ENCODE data around the gene ZNF583.

The ZNF583 gene

DNA sequence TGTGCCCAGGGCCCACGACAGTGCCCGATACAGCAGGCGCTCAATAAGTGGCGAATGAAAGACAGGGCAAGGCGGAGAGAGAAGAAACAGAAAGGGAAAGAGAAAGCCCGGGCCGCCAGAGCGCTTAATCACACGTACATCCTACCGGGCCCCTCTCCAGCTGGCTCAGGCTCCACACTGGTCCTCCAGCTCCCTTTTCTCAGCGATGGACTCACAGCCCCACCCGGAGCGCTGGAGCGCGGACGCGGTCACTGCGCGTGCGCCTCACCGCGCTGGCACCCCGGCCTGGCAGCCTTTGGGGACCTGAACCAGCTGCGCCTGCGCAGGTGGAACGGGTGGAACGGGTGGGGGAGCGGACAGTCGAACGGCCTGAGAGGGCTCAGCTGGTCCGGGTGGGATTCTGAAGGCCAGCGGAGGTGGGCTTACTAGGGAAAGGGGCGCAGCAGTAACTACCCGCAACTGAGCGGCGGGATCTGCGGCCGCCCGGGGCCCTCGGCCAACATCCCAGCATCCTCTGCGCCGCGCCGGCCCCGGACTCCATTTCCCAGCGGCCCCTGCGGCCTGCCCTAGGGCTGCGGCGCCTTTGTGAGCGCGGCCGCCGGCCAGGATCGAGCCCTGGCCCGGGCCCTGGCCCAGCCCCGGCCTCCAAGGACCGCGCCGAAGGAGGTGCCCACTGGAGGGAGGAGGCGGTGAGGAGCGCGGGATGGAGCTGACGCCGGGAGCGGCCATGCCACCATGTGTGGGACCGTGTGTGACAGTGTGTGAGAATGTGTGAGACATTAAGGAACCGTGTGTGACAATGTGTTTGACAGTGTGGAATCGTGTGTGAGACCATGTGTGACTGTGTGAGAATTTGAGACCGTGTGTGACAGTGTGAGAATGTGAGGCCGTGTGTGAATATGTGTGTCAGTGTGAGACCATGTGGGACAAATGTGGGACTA lies at the start of gene ZNF583:
Gene ZNF583 (plus strand): TSS at position 569 of the 941 bp plus-strand sequence. CDS start 2,783 bp downstream, outside the sequence.
- peak; percentile 98 for DNase-seq (ENCODE audit: low spot score)

GRCh38 chr19:56355517-56355916 lies 48.6 kb upstream of the ZNF583 start:
- no peak for DNase-seq (ENCODE audit: low spot score)

DNA sequence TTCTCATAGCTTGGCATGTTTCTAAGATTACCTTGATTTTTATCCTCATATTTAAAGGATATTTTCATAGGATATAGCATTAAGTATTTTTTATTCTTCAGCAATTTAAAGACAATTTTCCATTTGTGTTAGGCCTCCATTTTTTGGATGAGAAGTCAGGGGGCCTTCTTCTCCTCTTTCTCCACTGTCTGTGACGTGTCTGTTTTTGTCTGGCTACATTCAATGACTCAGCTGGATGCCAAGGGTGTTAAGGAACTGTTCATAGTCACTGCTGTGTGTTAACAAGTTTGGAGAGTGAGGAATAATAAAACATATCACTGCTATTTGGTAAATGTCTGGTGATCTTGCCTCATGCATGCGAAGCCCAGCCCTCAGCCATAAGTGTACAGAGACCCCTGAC lies 47.2 kb upstream of the ZNF583 start:
- no peak for DNase-seq (ENCODE audit: low spot score)

DNA sequence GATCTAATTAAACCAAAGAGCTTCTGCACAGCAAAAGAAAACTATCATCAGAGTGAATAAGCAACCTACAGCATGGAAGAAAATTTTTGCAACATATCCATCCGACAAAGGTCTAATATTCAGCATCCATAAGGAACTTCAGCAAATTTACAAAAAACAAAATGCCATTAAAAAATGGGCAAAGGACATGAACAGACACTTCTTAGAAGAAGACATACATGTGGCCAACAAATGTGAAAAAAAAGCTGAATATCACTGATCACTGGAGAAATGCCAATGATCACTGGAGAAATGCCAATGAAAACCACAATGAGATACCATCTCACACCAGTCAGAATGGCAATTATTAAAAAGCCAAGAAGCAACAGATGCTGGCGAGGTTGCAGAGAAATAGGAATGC lies 43.3 kb upstream of the ZNF583 start:
- no peak for DNase-seq (ENCODE audit: low spot score)

GRCh38 chr19:56367829-56368711 lies 36.1 kb upstream of the ZNF583 start:
- peak; percentile 96 for DNase-seq (ENCODE audit: low spot score)

DNA sequence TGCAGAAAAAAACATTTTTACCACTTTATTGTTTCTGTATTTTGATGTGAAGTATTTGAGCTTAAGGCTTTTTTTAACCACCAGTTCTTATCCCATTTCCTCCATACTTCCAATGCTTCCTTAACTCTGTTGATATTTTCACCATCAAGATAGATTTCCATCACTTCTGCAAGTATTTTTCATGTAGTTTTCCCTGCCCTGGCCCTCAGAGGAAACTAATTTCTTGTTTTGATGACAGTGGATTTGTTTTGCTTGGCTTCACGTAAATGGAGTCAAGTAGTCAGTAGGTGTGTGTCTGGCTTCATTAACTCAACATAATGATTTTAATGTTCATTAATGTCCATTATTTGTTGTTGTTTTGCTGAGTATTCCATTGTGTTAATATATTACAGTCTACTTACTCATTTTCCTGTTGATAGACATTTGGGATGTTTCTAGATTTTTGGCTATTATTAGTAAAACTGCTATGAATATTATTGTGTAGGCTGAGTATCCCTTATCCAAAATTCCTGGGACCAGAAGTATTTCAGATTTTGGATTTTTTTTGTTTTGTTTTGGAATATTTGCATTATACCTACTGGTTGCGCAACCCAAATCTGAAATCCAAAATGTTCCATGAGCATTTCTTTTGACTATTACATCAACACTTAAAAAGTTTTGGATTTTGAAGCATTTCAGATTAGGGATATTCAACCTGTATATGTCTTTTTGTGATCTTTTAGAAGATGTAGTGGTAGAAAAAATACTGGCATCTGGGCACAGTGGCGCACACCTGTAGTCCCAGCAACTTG lies 34.1 kb upstream of the ZNF583 start:
- DNase-seq (ENCODE audit: low spot score) = no peak

DNA sequence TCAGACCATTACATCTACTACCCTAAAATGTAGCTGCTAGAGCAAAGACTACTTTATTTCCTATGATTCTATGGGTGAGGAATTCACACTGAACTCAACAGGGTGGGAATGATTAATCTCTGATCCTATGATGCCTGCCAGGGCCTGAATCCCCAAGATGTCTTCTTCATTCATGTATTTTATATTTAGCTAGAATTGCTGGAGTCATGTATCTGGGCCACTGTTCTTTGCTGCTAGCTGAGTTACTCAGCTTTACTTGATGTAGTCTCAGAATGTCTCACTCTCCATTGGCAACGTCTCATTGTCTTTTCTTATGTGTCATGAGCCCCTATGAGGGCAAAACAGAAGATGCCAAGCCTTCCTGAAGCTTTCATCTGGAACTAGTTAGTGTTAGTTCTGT lies 31.9 kb upstream of the ZNF583 start:
- no peak for DNase-seq (ENCODE audit: low spot score)

- DNase-seq (ENCODE audit: low spot score) = no peak
These were observed 26.8 kb upstream of the ZNF583 start for GRCh38 chr19:56377105-56377924.

- no peak for DNase-seq (ENCODE audit: low spot score)
These were observed 20.1 kb upstream of the ZNF583 start for GRCh38 chr19:56383826-56384605.

DNA sequence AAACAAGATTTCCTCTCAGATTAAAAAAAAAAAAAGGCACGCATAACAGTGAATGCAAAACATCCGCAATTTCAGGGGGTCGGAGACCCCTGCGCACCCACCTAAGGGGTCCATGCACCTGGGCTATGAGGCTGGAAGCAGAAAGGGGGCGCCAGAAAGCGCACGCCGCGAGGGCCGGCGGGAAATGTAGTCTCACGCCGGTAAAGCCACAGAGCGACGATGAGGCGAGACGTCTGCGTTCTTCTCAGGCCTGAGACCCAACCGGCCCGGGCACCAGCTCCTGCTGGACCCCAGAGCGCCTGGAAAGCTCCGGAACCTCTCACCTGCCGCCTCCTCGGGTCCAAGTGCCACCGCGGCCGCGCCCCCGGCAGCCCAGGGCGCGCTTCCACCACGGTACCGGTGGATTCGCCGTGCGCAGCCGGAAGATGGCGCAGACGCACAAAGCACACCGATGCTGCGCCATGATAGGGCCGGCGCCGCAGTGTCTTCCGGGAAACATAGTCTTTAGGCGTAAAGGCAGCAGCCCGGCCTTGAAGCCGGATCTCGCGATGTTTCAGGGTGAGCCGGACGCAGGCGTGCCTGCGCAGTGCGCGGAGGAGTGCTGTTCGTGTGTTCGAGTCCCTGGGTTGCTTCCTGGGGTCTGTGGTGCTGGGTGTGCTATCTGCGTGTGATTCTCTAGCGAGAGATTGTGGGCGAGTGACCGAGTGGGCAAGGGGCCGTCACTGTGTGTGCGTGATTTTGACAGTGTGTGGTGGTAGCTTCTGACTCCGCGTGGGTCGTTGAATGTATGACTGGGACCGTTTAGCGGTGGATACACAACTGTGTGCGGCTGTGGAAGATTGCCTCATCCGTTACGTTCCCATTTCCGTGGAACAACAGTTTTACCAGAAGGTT lies 10.8 kb upstream of the ZNF583 start, which contains the start of gene ZNF582:
Gene ZNF582 (minus strand): TSS at position 416 of the 894 bp plus-strand sequence. CDS start 1,782 bp downstream, outside the sequence.
- peak; percentile 94 for DNase-seq (ENCODE audit: low spot score)

GRCh38 chr19:56398809-56399208 lies 5.3 kb upstream of the ZNF583 start:
- no peak for DNase-seq (ENCODE audit: low spot score)

- DNase-seq (ENCODE audit: low spot score) = no peak
These were observed 3.6 kb upstream of the ZNF583 start for GRCh38 chr19:56400485-56400884.

DNA sequence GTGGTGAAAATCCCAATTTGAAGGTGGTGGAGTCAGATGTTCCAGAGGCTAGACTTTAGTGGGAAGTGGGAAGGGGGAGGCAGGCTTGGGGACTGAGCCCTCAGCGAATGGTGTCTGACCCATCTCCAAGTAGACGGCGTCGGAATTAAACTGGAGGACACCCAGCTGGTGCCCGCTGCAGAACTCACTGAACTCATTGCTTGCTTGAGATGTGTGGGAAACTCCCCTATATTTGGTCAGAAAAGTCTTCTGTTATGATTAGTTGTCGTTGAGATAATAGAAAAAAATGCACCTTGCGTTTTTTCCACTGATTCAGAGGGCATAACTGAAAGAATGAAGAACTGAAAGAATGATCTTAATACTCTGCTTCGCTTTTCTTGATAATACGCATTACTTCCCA lies 871 bp upstream of the ZNF583 start:
- DNase-seq (ENCODE audit: low spot score) = no peak

- DNase-seq (ENCODE audit: low spot score) = peak; percentile 33
These were observed 549 bp downstream of the ZNF583 start for GRCh38 chr19:56404705-56405056.

DNA sequence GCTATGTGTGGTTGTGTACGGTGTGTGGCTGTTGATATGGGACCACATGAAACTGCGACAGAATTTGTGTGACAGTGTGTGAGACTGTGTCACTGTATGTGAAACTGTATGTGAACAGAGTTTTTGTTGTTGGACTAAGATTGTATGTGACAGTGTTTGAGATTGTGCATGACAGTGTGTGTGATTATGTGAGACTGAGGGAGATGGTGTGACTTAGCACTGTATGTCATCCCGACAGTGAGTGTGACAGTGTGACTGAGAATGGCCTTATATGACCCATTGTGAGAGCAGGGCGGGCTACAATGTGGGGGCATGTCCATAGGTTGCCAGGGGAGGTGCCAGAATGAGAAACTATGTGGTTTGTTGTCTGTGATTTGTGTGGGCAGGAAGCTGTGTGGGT lies 930 bp downstream of the ZNF583 start:
- DNase-seq (ENCODE audit: low spot score) = no peak

DNA sequence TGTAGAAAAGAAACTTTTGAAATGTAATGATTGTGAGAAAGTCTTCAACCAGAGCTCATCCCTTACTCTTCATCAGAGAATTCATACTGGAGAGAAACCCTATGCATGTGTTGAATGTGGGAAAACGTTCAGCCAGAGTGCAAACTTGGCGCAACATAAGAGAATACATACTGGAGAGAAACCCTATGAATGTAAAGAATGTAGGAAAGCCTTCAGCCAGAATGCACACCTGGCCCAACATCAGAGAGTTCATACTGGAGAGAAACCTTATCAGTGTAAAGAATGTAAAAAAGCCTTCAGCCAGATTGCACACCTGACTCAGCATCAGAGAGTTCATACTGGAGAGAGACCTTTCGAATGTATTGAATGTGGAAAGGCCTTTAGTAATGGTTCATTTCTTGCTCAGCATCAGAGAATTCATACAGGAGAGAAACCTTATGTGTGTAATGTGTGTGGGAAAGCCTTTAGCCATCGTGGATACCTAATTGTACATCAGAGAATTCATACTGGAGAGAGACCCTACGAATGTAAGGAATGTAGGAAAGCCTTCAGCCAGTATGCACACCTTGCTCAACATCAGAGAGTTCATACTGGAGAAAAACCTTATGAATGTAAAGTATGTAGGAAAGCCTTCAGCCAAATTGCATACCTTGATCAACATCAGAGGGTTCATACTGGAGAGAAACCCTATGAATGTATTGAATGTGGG lies 19.3 kb downstream of the ZNF583 start:
- DNase-seq (ENCODE audit: low spot score) = no peak

GRCh38 chr19:56423985-56424353 lies 19.8 kb downstream of the ZNF583 start:
- DNase-seq (ENCODE audit: low spot score) = no peak

GRCh38 chr19:56441206-56441792 lies 37.2 kb downstream of the ZNF583 start:
- DNase-seq (ENCODE audit: low spot score) = no peak
